Endodermal cell (in vitro differentiated cells): ENCODE measurements around the gene CA5A. TPM values are rescaled to one million over a fixed set of nuclear protein-coding genes. Genes with fewer than 3 reads are reported as not detected.

Experiments
- DNase-seq: peaks from one replicate; pipeline ENCODE4 v3.0.0-alpha.2; 2017
- H3K27ac ChIP-seq: 2 replicates; pipeline ENCODE4 v1.5.1; 2013; ENCODE audit warnings: mild to moderate bottlenecking, low read depth, low read length, moderate library complexity
- H3K27me3 ChIP-seq: 2 replicates; pipeline ENCODE4 v1.6.1; 2013; ENCODE audit warnings: mild to moderate bottlenecking, low read length, moderate library complexity; ENCODE audit not compliant: insufficient read depth, control insufficient read depth, poor library complexity, severe bottlenecking
- H3K36me3 ChIP-seq: 2 replicates; pipeline ENCODE4 v1.7.0; 2013; ENCODE audit warnings: mild to moderate bottlenecking, low read length, moderate library complexity; ENCODE audit not compliant: control insufficient read depth, insufficient read depth
- H3K4me1 ChIP-seq: one replicate; pipeline ENCODE4 v1.7.0; 2013; ENCODE audit warnings: low read length; ENCODE audit not compliant: control insufficient read depth, insufficient read depth
- H3K4me3 ChIP-seq: 2 replicates; pipeline ENCODE4 v1.5.1; 2013; ENCODE audit warnings: mild to moderate bottlenecking, low read length, moderate library complexity
- H3K9ac ChIP-seq: 2 replicates; pipeline ENCODE4 v1.6.1; 2013; ENCODE audit warnings: mild to moderate bottlenecking, low read length, moderate library complexity; ENCODE audit not compliant: poor library complexity, severe bottlenecking; ENCODE audit errors: extremely low read depth
- H3K9me3 ChIP-seq: 2 replicates; pipeline ENCODE4 v1.6.1; 2013; ENCODE audit warnings: mild to moderate bottlenecking, low read length, moderate library complexity; ENCODE audit not compliant: control insufficient read depth
- H3K27ac Mint-ChIP-seq: 2 replicates; pipeline ENCODE4 v1.8.0; 2020; ENCODE audit warnings: mixed read lengths
- H3K27me3 Mint-ChIP-seq: 2 replicates; pipeline ENCODE4 v1.8.0; 2021; ENCODE audit warnings: mild to moderate bottlenecking, mixed read lengths; ENCODE audit not compliant: insufficient read depth
- H3K36me3 Mint-ChIP-seq: 2 replicates; pipeline ENCODE4 v1.8.0; 2020; ENCODE audit warnings: low read depth, mixed read lengths
- H3K4me1 Mint-ChIP-seq: 2 replicates; pipeline ENCODE4 v1.8.0; 2020; ENCODE audit warnings: mixed read lengths
- H3K4me3 Mint-ChIP-seq: 2 replicates; pipeline ENCODE4 v1.8.0; 2020; ENCODE audit warnings: mild to moderate bottlenecking, moderate library complexity, mixed read lengths
- H3K9me3 Mint-ChIP-seq: 2 replicates; pipeline ENCODE4 v1.8.0; 2020; ENCODE audit warnings: mild to moderate bottlenecking, mixed read lengths
- CTCF ChIP-seq: fragments of 200-600 bp; sonication (generic); conservative IDR thresholded peaks from 2 replicates; pipeline ENCODE4 v1.5.0; 2021; ENCODE audit warnings: antibody characterized with exemption, mild to moderate bottlenecking
- WGBS, 2 experiments: methylation state at CpG; one replicate each; pipeline versions ENCODE4 v1.1.5 to v1.1.7; 2013; ENCODE audit warnings: missing lambda C conversion rate in 2 of 2, mixed read lengths in 1 of 2; ENCODE audit not compliant: insufficient coverage in 1 of 2, insufficient read length in 1 of 2; 5-methylcytosine and 5-hydroxymethylcytosine counted together
- total RNA-seq, 2 donors: library from RNA; stranded (reverse); fragmentation: NEBNext Ultra II Directional in 1 of 2; extraction: Animal tissue kit (Norgen Biotek cat#: 25700) in 1 of 2; gene quantifications; 2 replicates in 1 of 2; 3 replicates in 1 of 2; pipeline ENCODE4 v1.2.1, GENCODE V29; 2021

The CA5A gene
- total RNA-seq, 2 donors from 2014 or later, result not detected

- WGBS, 2 experiments, result 95 to 98% methylated on average over 6 to 7 of the region's 7 CpGs
- Mint-ChIP-seq H3K36me3 (no peaks in the 10 kb centered on the region), H3K9me3 (peaks cover 3% of the 10 kb centered on the region), H3K27me3 (peaks cover 3% of the 10 kb centered on the region), H3K27ac (no peak overlapping the region), H3K4me1 (peaks cover 8% of the 10 kb centered on the region), H3K4me3 (no peak overlapping the region)
- no peaks in the 10 kb centered on the region for H3K36me3 ChIP-seq
- H3K9ac ChIP-seq, result no peak overlapping the region
- H3K4me3 ChIP-seq, result no peak overlapping the region
- DNase-seq, result no peak
- no peaks in the 10 kb centered on the region for H3K9me3 ChIP-seq
- no peak overlapping the region for H3K27ac ChIP-seq
- no peaks in the 10 kb centered on the region for H3K27me3 ChIP-seq
- H3K4me1 ChIP-seq, result no peaks in the 10 kb centered on the region
- no peak for TF ChIP-seq CTCF
Measured at GRCh38 chr16:87929986-87930385, 6.3 kb downstream of the CA5A start.

- H3K27ac Mint-ChIP-seq, result no peak overlapping the region
- H3K27me3 Mint-ChIP-seq, result peaks cover 2% of the 10 kb centered on the region
- Histone ChIP-seq H3K9ac (no peak overlapping the region), H3K36me3 (no peaks in the 10 kb centered on the region), H3K4me3 (no peak overlapping the region), H3K27me3 (no peaks in the 10 kb centered on the region), H3K9me3 (no peaks in the 10 kb centered on the region), H3K27ac (no peak overlapping the region), H3K4me1 (no peaks in the 10 kb centered on the region)
- 63 to 67% methylated on average over 1 to 4 of the region's 4 CpGs for WGBS, 2 experiments
- TF ChIP-seq CTCF, result peak; percentile 62
- peak; percentile 71 for DNase-seq
- H3K4me3 Mint-ChIP-seq, result no peak overlapping the region
- no peaks in the 10 kb centered on the region for H3K36me3 Mint-ChIP-seq
- H3K4me1 Mint-ChIP-seq, result peaks cover 2% of the 10 kb centered on the region
- no peaks in the 10 kb centered on the region for H3K9me3 Mint-ChIP-seq
Measured at GRCh38 chr16:87927195-87927562, 9.2 kb downstream of the CA5A start.

GRCh38 chr16:87926246-87927194, 9.8 kb downstream of the CA5A start:
- H3K9me3 Mint-ChIP-seq, result no peaks in the 10 kb centered on the region
- Histone ChIP-seq H3K9ac (no peak overlapping the region), H3K27me3 (no peaks in the 10 kb centered on the region), H3K4me3 (no peak overlapping the region), H3K36me3 (no peaks in the 10 kb centered on the region), H3K4me1 (no peaks in the 10 kb centered on the region), H3K9me3 (no peaks in the 10 kb centered on the region), H3K27ac (no peak overlapping the region)
- no peaks in the 10 kb centered on the region for H3K4me1 Mint-ChIP-seq
- no peak for DNase-seq
- no peaks in the 10 kb centered on the region for H3K36me3 Mint-ChIP-seq
- H3K27me3 Mint-ChIP-seq, result peaks cover 2% of the 10 kb centered on the region
- 86 to 90% methylated on average over 25 to 44 of the region's 44 CpGs for WGBS, 2 experiments
- no peak for TF ChIP-seq CTCF
- no peak overlapping the region for H3K4me3 Mint-ChIP-seq
- no peak overlapping the region for H3K27ac Mint-ChIP-seq
